ENCODE results near the gene RNF220.

The RNF220 gene

DNA sequence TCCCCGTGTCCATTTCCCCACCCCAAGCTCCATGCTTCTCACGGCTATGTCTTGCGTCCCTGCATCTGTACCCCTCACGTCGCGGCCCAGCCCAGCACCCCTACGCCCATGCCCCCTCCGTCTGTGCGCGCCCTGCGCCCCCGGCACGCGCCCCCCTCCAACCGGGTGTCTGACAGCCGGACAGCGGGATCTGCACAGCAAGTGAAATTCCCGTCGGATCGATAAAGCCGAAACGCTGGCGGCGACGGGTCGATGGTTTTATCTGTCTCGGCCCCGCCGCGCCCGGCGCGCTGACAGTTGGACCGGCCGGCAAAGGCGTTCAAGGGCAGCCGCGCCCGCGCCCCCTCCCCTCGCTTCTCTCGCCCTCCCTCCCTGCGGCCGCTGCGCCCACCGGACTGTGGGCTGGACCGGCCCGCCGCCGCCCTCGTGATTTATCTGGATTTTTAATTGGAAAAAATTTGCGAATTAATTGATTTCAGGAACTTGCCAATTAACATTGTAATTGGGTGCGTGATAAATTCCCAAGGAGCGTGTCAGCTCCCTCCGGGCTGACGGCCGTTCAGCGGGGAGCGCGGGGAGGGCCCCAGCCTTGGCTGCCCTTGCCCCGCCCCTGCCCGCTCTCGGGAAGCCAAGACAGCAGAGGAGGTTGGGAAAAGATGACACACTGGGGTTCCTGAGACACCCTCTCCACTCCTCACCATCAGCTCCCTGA is 212.1 kb downstream of the RNF220 start:
- DNase-seq: no peak

DNA sequence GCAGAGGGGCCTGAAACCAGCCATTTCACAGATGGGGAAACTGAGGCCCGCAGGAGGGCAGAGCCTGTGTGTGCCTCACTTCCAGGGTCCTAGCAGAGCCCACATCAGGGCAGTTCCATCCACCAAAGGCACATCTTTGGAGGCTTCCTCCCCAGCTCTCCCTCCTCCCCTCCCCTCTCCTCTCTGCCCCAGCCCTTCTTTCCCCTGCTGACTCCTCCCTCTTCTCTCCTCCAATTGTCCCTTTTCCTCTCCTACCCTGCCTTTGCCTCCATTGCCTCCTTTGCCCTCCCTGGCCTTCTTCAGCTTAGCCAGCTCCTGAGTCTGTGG is 212.6 kb downstream of the RNF220 start:
- no peak for DNase-seq

DNA sequence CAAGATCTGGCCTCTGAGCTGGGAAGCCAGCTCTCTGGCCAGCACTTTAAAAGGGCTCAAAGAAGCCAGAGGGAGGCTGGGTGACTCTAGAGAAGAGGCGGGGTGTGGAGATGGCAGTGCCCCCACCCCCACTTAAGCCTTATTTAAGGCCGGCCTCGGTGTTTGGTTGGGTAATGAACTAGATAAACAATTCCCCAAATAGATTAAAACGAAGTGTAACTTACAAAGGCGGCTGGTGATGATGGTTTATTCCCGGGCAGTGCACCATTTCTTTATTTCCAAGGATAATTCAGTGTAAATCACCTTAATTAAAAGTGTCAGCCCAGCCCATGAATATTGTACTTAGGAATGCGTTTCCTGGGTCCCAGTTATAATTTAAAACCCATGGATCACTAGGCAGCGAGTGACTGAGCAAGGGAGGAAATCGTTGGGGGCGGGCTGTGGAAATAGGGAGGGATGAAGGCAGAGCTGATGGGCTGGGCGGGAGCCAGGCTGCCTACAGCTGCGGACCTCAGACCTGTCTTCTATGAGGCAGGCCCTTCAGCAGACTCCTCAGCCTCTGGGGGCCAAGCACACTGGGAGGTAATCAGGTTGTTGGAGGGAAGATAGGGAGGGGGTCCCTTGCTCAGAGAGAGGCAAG is 214.3 kb downstream of the RNF220 start:
- no peak for DNase-seq

GRCh38 chr1:44620072-44620471 is 215.0 kb downstream of the RNF220 start:
- DNase-seq: no peak

- no peak for DNase-seq
Observed at GRCh38 chr1:44621841-44622286, 216.8 kb downstream of the RNF220 start.

- DNase-seq: no peak
Observed at GRCh38 chr1:44624268-44624901, 219.3 kb downstream of the RNF220 start.

GRCh38 chr1:44625348-44625747 is 220.3 kb downstream of the RNF220 start:
- no peak for DNase-seq

GRCh38 chr1:44628962-44629756 is 224.1 kb downstream of the RNF220 start:
- no peak for DNase-seq

- DNase-seq: no peak
Observed at GRCh38 chr1:44630116-44630515, 225.1 kb downstream of the RNF220 start.

GRCh38 chr1:44631333-44631646 is 226.2 kb downstream of the RNF220 start:
- no peak for DNase-seq

DNA sequence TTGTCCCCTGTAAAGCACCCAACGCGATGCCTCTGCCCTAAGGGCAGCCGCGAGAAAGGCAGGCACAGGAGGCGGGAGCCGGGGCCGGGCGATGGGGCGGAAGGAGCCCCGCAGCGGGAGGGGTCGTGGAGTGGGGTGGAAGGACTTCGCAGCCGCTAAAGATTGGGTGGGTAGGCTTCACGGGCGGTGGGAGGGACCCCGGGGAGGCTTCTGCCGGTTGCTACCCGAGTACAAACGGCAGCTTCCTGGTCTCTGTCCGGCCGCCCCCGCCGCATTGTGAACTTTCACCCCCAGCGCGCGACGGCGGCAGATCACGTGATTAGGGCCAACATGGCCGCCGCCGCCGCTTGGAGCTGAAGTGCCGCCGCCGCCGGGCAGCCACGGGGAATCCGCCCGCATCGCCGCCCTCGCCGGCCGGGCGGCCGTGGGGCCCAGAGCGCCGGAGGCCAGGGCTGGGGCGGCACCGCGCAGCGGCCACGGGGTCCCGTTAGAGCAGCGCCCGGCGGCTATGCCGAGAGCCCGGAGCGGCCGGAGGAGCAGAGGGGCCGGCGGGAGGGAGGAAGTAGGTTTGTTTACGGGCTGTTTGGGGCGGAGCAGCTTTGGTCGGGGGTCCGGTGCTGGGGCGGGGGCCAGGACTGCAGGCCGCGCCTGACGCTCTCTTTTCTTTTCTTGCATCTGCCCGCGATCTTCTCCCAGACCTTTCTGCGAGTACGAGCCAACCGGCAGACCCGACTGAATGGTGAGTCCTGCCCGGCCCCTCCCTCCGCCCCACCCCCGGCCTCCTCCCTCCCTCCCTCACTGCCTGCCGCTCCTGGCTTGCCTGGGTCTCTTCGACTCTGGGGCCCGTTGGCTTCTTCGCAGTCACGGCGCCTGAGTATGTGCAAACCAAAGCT is 226.8 kb downstream of the RNF220 start:
- DNase-seq: peak; percentile 80 to 85 (median 84)

- DNase-seq: no peak
Observed at GRCh38 chr1:44632598-44632997, 227.5 kb downstream of the RNF220 start.

GRCh38 chr1:44634606-44635189 is 229.6 kb downstream of the RNF220 start:
- no peak for DNase-seq

- no peak for DNase-seq
Observed at GRCh38 chr1:44635439-44635838, 230.4 kb downstream of the RNF220 start.

- no peak for DNase-seq
Observed at GRCh38 chr1:44636083-44636687, 231.1 kb downstream of the RNF220 start.

DNA sequence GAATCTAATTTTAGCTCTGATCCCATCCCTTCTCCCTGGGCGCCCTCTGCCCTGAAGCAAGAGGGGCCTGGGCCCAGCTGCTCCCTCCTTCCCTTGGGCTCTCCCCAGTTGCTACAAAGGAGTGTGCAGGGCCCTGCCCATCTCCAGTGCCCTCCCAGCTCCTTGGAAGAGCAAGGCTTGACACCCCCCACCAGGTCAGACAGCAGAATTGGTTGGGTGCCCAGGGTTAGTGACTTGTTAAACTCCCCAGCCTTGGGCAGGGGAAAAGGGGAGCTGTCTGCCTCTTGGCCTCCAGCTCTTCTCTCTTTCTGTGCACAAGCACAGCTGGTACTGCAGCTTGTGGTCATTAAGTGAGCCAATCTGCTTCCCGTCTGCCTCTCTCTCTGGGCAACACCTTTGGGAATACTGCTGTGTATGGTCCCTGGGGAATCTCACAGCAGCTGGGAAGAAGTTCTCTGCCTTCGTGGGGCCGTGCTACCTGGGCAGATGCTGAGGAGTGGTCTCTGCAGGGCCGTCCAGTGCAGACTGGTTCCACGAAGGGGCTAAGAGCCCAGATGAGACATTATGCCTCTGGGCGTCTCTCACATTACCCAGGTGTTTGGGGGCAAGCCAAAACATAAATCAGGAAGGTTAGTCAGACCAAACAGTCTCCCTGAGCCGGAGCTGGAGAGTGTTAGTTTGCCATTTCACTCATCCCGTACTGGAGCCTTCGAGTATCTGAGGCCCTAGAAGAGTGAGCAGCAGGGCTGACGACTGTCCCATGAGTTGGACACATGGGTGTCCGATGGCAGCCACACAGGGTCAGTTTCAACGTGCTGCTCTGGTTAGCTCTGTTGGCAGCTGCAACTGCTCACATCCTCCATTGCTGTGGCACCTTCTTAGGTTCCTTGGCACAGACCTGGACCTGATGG is 231.9 kb downstream of the RNF220 start:
- DNase-seq: no peak

GRCh38 chr1:44637702-44638411 is 232.8 kb downstream of the RNF220 start:
- no peak for DNase-seq

DNA sequence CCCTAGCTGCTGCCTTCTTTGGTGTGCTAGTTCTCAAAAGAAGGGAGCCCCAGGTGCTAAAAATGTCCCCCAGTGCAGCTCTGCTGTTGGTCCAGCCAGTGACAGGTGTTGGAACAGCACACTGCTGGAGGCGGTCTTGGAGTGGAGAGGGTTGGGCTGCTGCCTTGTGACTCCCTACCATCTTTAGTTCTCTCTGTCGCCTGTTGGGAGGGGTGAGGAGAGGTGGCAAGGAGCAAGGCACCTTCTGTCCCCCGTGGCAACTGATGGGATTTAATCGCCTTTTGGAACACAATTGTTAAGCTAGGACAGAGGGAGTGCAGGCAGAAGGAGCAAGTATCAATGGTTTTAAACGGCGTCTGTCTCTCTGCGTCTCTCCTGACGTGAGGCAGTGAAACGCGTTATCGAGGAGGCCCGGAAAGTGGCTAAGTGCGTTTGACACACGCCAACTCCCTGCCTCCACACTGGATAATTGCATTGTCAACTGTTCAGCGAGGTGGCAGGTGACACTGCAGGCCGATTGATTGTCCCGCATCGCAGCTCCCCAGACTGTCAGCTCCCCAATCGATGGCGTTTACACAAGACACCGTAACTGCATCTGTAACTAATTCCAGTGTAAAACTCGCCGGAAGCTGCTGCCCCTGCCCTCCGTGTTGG is 235.3 kb downstream of the RNF220 start:
- DNase-seq: no peak
